HK-2 (cell line): ENCODE results near the gene SLCO3A1.

Source experiments
- DNase-seq: peaks from one replicate; pipeline ENCODE4 v3.0.0-alpha.2; 2018; ENCODE audit not compliant: unreplicated experiment

The SLCO3A1 gene

DNA sequence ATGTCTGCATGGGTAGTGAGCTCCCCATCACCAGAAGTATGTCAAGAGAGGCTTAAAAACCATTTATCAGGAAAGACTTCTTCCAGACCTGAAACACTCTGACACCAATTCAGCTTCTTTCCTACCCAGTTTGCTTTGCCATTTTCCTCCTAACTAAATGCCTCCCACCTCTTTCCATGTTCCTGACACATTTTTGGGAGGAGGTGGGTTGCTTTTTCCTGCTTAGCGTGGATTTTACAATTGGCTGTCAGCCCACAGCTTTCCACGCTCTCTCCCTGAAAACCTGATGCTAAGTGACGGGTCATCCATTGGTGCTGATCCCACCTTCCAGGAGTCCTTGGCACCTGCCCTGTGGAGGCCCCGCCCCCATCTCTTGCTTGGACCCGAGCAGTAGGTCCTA lies 275.3 kb downstream of the SLCO3A1 start:
- DNase-seq = no peak

DNA sequence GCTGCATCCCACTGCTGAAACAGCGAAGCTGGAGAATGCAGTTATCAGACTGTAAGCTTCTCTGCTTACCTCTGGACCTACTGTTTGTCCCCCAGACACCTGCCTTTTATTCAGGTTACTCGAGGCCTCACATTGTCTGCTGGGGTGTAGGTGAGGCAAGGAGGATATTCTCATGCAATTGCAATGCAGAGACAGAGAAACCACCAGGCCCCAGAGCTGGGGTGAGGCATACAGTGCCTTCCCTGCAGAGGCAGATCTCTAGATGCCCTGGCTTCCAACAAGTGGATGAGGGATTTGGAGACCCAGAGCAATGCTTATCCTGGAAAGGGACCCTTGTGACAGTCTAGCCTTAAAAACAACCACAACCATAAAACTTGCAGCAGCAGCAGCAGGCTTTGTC lies 276.7 kb downstream of the SLCO3A1 start:
- no peak for DNase-seq

DNA sequence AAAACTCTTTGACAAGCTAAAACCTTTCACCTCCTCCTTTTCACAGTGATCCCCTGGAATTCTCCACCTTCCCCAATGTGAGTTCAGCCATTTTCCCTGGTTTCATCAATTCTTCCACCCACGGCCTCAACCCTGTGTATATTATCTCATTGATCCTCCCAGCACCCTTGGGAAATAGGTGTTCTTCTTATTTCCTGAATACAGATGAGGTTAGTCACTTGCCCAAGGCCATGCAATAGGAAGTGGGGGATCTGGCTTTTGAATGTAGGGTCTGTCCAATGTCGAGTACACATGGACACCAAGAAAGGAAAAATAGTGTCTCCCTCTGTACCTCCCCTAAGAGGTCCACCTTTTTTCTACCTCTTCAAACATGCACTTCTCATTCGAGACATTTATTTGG lies 277.4 kb downstream of the SLCO3A1 start:
- no peak for DNase-seq

DNA sequence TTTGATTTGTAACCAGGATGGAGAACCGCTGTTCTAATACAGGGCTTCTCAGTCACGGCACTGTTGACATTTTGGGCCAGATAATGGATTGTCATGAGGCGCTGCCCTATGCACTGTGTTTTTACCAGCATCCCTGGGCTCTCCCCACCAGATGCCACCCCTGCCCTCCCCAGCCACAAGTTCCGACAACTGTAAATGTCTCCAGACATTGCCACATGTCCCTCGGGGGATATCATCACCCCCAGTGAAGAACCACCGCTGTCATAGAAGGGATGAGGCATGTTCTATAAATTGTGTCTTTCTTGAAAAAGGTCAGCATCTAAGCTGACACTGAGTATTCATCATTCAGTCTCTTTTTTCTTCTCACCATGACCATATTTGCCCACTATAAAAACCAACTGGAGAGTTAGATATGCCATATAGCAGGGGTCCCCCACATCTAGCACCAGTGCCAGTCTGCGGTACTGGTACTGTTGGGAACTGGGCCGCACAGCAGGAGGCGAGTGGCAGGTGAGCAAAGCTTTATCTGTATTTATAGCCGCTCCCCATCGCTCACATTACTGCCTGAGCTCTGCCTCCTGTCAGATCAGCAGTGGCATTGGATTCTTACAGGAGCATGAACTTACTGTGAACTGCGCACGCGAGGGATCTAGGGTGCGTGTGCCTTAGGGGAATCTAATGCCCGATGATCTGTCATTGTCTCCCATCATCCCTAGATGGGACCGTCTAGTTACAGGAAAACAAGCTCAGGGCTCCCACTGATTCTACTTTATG lies 279.7 kb downstream of the SLCO3A1 start:
- DNase-seq = no peak

DNA sequence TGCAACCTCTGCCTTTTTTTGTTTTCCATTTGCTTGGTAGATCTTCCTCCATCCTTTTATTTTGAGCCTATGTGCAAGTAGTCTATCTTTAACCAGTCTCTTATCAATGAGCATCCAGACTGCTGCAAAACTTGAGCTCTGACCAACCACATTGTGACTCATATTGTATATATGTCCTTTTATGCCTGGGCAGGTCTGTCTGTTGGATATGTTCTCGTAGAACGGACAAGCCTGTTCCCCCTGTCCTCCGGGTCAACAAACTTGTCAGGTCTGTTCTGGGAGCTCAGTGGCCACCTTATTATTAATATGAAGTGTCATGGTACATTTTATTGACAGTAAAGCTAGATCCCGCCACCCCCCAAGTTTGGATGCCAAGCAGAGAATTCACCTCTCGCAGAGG lies 287.3 kb downstream of the SLCO3A1 start:
- DNase-seq = no peak

DNA sequence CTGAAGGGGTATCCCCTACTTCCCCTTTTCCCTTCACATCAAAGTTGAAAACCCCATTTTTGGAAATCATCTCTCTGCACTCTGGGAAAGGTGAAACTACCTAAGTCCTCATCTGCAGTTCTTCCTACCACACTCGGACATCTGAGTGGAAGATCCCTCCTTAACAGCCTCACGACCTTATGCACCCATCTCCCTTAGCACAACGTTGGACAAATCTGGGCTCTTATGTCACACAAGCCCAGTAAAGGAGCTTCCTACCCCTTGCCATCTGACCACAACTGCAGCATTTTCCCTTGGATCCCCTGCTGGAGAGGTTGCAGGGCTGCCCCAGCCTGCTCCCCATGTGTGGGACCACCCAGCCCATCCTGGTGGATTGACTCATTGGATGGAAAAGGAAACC lies 288.1 kb downstream of the SLCO3A1 start:
- DNase-seq = no peak

DNA sequence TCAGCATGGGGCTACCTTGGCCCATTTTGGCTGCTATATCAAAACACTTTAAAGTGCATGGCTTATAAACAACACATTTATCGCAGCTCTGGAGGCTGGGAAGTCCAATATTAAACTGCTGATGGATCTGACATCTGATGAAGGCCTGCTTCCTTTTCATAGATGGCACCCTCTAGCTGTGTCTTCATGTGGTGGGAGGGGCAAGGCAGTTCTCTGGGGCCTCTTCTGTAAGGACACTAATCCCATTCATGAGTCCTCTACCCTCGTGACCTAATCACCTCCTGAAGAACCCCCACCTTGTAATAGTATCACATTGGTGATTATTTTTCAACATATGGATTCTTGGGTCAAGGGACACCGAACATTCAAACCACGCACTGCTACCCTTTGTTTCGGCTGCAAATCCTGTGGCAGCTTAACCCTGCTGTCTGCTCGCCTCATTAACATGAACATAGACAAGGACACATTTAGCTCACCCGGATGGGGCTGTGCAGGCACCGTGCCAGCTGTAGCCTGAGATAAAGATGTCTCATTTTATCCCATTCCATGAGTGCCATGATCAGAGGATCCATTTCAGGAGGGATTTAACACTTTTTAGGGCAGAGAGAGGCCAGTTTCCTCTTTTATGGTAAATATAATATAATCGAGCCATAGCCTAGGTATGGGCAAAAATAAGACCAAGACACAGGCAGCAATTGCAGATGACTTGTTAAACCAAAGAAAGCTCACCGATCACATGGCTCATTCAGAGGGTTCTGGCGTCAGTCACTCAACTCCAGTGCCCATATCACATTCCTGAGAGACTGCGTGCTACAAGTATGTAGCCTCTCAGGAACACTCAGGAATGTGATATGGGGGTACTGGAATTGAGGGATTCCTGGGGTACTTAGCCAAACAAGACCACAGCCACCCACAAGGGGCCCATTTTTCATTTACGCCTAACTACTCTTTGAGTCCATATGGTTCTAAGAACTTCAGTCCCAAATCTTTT lies 289.0 kb downstream of the SLCO3A1 start:
- no peak for DNase-seq

DNA sequence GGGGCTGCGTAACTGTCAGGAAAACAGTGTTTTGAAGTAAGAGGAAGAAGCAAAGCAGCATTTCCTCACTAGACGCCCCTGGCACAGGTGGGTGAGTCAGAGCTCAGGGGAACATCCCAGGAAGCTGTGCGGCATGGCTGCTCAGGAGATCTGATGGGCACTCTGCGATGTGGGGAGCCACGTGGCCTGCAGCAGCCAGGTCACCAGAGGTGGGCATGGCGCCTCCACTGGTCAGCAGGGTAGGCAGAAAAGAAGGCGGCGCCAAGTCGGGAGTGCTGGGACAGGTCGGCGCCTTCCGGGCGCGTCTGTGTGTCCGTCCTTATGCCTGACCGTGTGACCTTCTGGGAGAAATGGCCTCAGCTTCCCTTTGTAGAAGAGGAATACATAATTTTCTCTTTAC lies 290.3 kb downstream of the SLCO3A1 start:
- DNase-seq = no peak

DNA sequence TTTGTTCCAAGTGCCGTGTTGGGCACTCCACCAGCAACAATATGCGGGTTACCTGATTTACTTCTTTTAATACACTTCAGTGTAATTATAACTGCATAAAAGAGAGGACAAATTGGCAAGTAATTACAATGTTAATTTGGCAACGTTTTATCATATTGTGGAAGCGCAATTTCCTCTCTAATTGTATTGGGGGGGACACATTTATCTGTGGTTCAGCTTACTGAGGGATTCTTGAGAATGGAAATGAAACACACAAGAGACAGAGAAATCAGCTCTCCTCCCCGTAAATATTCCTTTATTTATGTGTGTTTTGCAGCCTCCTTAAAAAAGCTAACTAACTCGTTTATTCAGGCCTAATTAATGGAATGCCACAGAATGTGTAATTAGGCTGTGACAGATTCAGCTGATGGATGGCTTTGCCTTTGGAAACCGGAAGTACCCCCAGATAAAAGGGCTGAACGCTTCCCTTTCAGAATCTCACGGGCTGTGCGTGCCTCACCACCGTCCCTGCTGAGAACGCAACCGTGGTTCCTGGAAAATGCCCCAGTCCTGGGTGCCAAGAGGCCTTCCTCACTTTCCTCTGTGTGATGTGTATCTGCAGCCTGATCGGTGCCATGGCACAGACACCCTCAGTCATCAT lies 293.1 kb downstream of the SLCO3A1 start:
- DNase-seq = no peak

DNA sequence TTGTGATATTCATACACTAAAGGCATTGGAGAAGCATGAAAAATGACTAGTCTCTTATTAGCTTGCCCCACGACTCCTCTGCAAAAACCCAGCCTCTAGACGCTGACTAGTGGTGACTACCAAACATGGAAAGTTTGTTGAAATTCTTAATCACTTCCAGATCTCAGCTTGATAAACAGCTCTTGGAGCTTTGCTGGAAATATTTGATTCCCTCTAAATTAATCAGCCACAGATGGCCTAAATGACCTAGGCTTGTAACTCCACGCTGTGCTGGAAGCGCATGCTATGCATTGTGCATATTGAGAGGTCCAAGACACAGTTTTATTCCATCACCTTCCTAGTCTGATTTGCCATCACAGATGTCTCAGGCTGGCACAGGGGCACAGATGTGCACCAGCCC lies 295.5 kb downstream of the SLCO3A1 start:
- no peak for DNase-seq

DNA sequence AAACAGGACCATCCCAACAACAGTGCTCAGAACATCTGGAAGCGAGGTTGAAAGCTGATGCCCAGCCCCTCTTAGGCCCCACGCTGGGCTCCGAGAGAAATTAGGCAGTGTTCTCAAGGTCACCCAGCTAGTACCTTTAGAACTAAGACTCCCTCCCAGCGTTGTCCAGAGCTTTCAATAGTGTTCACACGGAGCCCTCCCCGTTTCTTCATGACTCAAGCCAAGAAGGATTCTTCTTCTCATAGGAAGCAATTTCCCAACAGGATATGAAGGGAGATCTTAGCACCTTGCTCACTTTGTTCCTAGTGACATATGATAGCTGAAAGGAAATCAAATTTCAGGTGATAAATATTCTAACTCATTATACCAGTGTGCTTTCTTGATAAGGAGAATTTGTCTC lies 296.0 kb downstream of the SLCO3A1 start:
- DNase-seq = no peak

DNA sequence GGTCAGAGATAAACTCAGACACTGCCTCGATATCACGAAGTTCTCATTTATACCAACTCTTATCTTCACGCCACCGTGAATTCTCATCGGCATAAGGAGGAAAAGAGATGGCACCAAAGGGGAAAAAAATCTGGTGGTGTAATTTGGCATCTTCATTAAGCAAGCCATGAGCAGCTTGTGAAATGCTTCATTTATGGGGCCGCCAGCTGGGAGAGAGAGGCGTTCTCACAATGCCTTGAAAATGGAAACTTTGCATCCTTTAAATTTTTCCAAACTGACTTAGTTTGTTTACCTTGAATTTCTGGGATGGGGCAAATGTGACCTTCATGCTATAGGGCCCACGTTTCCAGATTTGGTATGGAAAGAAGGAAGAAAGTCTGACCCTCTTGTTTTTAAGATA lies 297.7 kb downstream of the SLCO3A1 start:
- no peak for DNase-seq

DNA sequence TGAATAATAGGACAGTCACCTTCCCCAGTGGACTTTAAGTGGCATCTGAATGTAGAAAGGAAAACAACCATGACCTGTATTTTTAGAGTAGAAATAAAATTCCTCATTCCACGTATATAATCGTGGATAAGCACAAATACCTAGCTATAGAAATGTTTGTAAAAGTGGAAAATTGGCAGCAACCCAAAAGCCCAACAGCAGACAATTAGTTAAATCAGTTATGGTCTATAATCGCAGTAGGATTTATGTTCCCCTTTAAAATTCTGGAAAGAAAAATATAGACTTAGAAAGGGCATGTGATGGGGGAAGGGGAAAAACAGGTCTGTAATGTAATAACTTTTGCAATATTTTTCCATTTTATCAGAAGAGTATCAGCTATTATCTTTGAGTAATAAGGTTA lies 298.2 kb downstream of the SLCO3A1 start:
- no peak for DNase-seq

DNA sequence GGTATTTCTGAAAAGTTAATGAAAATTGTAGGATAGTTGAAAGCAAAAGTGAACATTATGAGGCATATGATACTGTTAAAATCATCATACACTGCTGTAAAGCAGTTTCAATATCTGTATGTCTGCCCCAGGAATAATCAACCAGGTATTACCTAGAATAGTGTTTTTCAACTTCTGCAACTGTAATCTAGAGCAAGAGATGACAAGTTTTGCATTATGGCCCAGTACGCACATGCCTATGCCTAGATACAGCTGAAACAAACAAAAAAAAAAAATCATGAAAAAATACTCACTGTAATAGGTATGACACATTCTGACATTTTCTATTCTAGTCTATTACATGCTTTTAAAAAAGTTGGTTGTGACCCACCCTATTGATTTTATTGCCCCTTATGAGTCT lies 299.5 kb downstream of the SLCO3A1 start:
- no peak for DNase-seq

DNA sequence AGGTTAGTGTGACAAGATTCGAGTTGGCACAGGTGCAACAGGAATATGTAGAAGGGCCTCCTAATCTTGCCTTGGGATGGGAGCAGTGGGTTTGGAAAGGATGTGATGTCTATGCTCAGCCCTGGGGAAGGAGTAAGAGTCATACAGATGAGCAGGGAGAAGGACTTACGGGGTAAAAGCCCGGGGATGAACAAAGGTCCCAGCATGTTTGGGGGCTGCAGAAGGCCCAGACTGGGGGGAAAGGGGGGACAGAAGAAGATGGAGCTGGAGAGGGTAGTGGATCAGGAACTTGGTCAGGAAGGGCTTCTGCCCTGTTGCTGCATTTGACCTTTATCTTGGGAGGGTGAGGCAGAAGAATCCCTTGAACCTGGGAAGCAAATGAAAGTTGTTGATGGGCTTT lies 300.1 kb downstream of the SLCO3A1 start:
- DNase-seq = no peak

DNA sequence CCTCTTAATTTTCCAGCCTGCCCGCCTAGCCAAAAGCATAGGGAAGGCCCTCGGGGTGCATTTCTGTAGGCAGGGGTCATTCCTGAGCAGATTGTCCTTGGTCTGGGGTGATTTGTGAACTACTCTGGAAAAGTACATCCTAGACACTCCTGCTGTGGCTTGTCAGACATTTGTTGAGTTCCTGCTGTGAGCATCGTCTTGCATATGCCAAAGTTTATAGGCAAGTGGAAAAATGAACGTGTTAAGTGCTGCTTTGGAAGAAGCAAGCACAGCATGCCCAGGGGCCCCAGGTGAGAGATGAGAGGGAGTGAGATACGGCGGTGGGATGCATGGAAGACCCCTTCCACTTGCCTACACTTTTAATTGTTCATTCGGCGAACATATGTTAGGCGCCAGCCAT lies 302.4 kb downstream of the SLCO3A1 start:
- no peak for DNase-seq

DNA sequence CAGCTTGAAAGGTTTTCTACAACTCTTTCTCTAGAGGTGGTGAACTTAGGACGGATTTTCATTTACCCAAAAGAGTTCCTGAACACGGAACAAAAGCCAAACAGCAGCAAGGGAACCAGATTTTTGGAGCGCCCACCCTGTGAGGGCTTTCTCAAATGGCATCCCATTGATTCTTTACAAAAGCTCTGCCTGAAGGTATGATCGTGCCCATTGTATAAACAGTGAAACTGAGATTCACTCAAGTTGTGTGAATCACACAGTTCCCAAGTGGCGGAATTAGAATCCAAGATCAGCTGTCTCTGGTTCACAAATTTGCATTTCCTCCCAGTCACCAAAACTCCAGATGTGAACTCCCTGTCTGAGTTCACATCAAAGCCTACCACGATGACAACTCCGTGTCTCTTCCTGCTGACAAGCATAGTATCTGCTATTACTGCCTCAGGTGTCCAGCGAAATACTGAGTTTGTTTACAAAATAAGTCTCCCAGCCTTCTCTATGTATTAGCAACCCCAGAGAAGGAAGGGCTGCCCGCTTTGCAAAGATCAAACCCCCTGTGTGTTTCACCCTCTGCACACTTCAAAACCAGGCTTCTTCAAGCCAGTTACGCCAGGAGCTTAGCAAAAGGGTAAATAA lies 304.3 kb downstream of the SLCO3A1 start:
- no peak for DNase-seq

DNA sequence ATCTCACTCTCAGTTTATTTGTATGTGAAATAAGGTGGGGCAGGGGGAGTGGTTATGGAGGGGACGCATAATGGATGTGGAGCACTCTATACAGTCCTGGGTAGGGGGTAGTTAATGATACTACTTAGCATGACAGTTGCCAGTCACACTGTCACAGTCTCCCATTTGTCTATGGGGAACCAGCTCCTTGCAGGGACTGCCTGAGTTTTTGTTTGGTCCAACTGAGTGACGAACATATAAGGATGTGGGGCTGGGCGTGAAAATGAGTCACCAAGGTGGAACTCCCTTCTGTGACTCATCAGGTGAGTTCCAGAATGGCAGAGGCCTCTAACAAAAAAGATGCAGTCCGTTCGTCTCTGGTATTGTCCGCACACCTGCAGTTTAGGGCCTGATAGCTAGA lies 304.9 kb downstream of the SLCO3A1 start:
- no peak for DNase-seq

DNA sequence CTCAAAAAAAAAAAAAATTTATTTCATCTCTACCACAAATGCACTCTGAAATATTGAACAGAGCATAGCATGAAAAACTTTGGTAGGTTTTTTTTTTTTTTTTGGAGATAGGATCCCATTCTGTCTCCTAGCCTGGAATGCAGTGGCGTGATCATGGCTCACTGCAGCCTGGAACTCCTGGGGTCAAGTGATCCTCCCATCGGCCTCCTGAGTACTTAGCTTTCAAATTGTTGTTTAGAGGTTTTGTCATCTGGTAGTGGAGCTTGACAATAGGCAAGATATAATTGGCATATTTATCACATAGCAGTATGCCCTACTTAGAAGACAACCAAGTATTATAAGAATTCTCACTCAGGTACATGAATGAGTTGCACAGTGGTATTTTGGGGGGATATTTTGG lies 306.0 kb downstream of the SLCO3A1 start:
- DNase-seq = no peak

DNA sequence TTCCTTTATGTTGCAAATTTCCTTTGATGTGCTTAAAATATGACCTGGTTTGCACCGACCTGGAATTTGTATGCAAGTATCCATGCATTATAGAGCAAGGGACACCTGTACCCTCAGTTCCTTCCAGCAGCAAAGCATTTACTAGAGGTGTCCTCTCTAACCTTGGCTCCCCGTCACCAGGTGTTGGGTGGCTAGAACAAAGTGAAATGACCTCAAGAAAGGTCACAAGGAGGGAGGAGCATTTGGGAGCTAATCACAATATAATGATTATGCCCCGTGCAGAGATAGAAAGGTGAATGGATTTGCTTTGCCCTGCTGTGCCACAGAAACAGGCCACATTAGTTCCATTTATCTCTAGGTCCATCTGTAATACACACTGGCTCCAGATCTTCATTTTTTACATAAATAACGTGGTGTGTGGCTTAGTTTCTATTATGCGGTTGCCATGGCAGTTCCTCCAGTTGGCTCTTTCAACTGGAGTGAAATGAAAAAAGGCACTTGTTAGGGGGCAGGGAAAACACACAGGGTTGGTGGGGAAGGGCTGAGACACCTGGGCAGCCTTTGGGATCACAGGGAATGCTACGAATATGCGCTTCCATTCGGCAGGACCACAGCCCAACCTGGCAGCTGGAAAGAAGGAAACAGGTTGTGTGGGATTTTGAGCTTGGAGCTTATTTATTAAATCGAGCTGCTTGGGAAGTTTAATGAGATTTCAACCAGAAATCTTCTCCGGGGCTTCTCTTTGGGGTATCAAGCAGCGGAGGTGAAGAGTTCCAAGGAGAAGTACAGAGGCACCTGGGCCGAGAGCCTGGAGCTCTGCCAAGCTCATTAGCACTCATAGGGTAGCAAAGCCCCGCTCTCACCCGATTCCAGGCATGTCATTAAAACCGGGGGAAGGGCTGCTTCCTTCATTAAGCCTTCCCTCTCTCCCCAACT lies 306.7 kb downstream of the SLCO3A1 start:
- no peak for DNase-seq
